ENCODE measurements around the gene PIGR.

PIGR gene

GRCh38 chr1:206909883-206910318 lies 36.4 kb downstream of the PIGR start:
- Histone ChIP-seq H3K18ac (ENCODE audit: low read length) (no peak overlapping the region), H3K27me3 (ENCODE audit: insufficient read depth, low read length, poor library complexity) (peaks cover 5% of the 10 kb centered on the region), H3K4ac (ENCODE audit: low read depth, low read length) (no peak overlapping the region), H2BK15ac (replicated peaks; ENCODE audit: low read depth) (no peak overlapping the region), H3K4me2 (ENCODE audit: low read length) (peak overlapping the region; percentile 72), H3K4me3 (ENCODE audit: low read length) (peak overlapping the region; percentile 25), H3K79me1 (ENCODE audit: low read length) (no peaks in the 10 kb centered on the region), H3K4me1 (ENCODE audit: control insufficient read depth, low read depth, low read length) (peaks cover 3% of the 10 kb centered on the region), H3K36me3 (ENCODE audit: control insufficient read depth, insufficient read depth, low read length) (no peaks in the 10 kb centered on the region), H2AK5ac (ENCODE audit: low read length) (no peak overlapping the region), H3K23ac (ENCODE audit: low read length) (no peak overlapping the region), H3K56ac (ENCODE audit: low read length) (peak overlapping the region; percentile 63), H3K27ac (ENCODE audit: low read depth, low read length) (no peak overlapping the region), H2BK5ac (ENCODE audit: low read length) (no peak overlapping the region), H3K9ac (ENCODE audit: low read length) (peak overlapping the region; percentile 52), H3K79me2 (ENCODE audit: control insufficient read depth, insufficient read depth, low read length) (no peaks in the 10 kb centered on the region), H4K8ac (ENCODE audit: low read depth, low read length) (no peak overlapping the region), H4K5ac (ENCODE audit: low read length) (no peak overlapping the region), H2BK120ac (ENCODE audit: low read depth, low read length) (no peak overlapping the region)
- DNase-seq, result peak; percentile 34
- no CpG with 5 or more reads among the region's 14 CpGs for WGBS (ENCODE audit: extremely low coverage, insufficient coverage, low lambda C conversion rate)

GRCh38 chr1:206909161-206909882 lies 36.9 kb downstream of the PIGR start:
- Histone ChIP-seq H3K56ac (ENCODE audit: low read length) (peak overlapping the region; percentile 64), H3K4me1 (ENCODE audit: control insufficient read depth, low read depth, low read length) (peaks cover 3% of the 10 kb centered on the region), H3K23ac (ENCODE audit: low read length) (peak overlapping the region; percentile 80), H3K79me1 (ENCODE audit: low read length) (no peaks in the 10 kb centered on the region), H3K4ac (ENCODE audit: low read depth, low read length) (no peak overlapping the region), H2AK5ac (ENCODE audit: low read length) (no peak overlapping the region), H2BK120ac (ENCODE audit: low read depth, low read length) (no peak overlapping the region), H4K8ac (ENCODE audit: low read depth, low read length) (no peak overlapping the region), H3K4me3 (ENCODE audit: low read length) (peak overlapping the region; percentile 25), H4K5ac (ENCODE audit: low read length) (no peak overlapping the region), H3K4me2 (ENCODE audit: low read length) (peak overlapping the region; percentile 72), H3K36me3 (ENCODE audit: control insufficient read depth, insufficient read depth, low read length) (no peaks in the 10 kb centered on the region), H3K18ac (ENCODE audit: low read length) (no peak overlapping the region), H2BK15ac (replicated peaks; ENCODE audit: low read depth) (no peak overlapping the region), H3K9ac (ENCODE audit: low read length) (peak overlapping the region; percentile 60), H3K79me2 (ENCODE audit: control insufficient read depth, insufficient read depth, low read length) (no peaks in the 10 kb centered on the region), H3K27me3 (ENCODE audit: insufficient read depth, low read length, poor library complexity) (peaks cover 5% of the 10 kb centered on the region), H3K27ac (ENCODE audit: low read depth, low read length) (no peak overlapping the region), H2BK5ac (ENCODE audit: low read length) (no peak overlapping the region)
- peak; percentile 59 for DNase-seq
- WGBS (ENCODE audit: extremely low coverage, insufficient coverage, low lambda C conversion rate), result no CpG with 5 or more reads among the region's 69 CpGs

- H3K4ac ChIP-seq (ENCODE audit: low read depth, low read length), result no peak overlapping the region
- H3K23ac ChIP-seq (ENCODE audit: low read length), result no peak overlapping the region
- no peaks in the 10 kb centered on the region for H3K36me3 ChIP-seq (ENCODE audit: control insufficient read depth, insufficient read depth, low read length)
- H3K18ac ChIP-seq (ENCODE audit: low read length), result no peak overlapping the region
- no peak overlapping the region for H2BK120ac ChIP-seq (ENCODE audit: low read depth, low read length)
- H2BK15ac ChIP-seq (replicated peaks; ENCODE audit: low read depth), result no peak overlapping the region
- no peak overlapping the region for H3K4me2 ChIP-seq (ENCODE audit: low read length)
- H2BK5ac ChIP-seq (ENCODE audit: low read length), result no peak overlapping the region
- no peak overlapping the region for H3K56ac ChIP-seq (ENCODE audit: low read length)
- no CpG with 5 or more reads among the region's 10 CpGs for WGBS (ENCODE audit: extremely low coverage, insufficient coverage, low lambda C conversion rate)
- no peak overlapping the region for H2AK5ac ChIP-seq (ENCODE audit: low read length)
- H3K27ac ChIP-seq (ENCODE audit: low read depth, low read length), result no peak overlapping the region
- no peak overlapping the region for H3K4me3 ChIP-seq (ENCODE audit: low read length)
- no peak overlapping the region for H3K9ac ChIP-seq (ENCODE audit: low read length)
- H4K8ac ChIP-seq (ENCODE audit: low read depth, low read length), result no peak overlapping the region
- peaks cover 5% of the 10 kb centered on the region for H3K27me3 ChIP-seq (ENCODE audit: insufficient read depth, low read length, poor library complexity)
- DNase-seq, result no peak
- no peak overlapping the region for H4K5ac ChIP-seq (ENCODE audit: low read length)
- H3K4me1 ChIP-seq (ENCODE audit: control insufficient read depth, low read depth, low read length), result peaks cover 3% of the 10 kb centered on the region
- H3K79me1 ChIP-seq (ENCODE audit: low read length), result no peaks in the 10 kb centered on the region
- no peaks in the 10 kb centered on the region for H3K79me2 ChIP-seq (ENCODE audit: control insufficient read depth, insufficient read depth, low read length)
Observed at GRCh38 chr1:206908038-206908437, 38.2 kb downstream of the PIGR start.

- Histone ChIP-seq H3K18ac (ENCODE audit: low read length) (no peak overlapping the region), H3K4me3 (ENCODE audit: low read length) (no peak overlapping the region), H3K79me2 (ENCODE audit: control insufficient read depth, insufficient read depth, low read length) (no peaks in the 10 kb centered on the region), H4K8ac (ENCODE audit: low read depth, low read length) (no peak overlapping the region), H3K36me3 (ENCODE audit: control insufficient read depth, insufficient read depth, low read length) (no peaks in the 10 kb centered on the region), H2BK5ac (ENCODE audit: low read length) (no peak overlapping the region), H2AK5ac (ENCODE audit: low read length) (no peak overlapping the region), H4K5ac (ENCODE audit: low read length) (no peak overlapping the region), H2BK120ac (ENCODE audit: low read depth, low read length) (no peak overlapping the region), H3K4ac (ENCODE audit: low read depth, low read length) (no peak overlapping the region), H3K9ac (ENCODE audit: low read length) (no peak overlapping the region), H2BK15ac (replicated peaks; ENCODE audit: low read depth) (no peak overlapping the region), H3K23ac (ENCODE audit: low read length) (no peak overlapping the region), H3K27me3 (ENCODE audit: insufficient read depth, low read length, poor library complexity) (peaks cover 5% of the 10 kb centered on the region), H3K79me1 (ENCODE audit: low read length) (no peaks in the 10 kb centered on the region), H3K56ac (ENCODE audit: low read length) (peak overlapping the region; percentile 44), H3K4me1 (ENCODE audit: control insufficient read depth, low read depth, low read length) (peaks cover 3% of the 10 kb centered on the region), H3K27ac (ENCODE audit: low read depth, low read length) (no peak overlapping the region), H3K4me2 (ENCODE audit: low read length) (no peak overlapping the region)
- no CpG with 5 or more reads among the region's 23 CpGs for WGBS (ENCODE audit: extremely low coverage, insufficient coverage, low lambda C conversion rate)
- DNase-seq, result peak; percentile 67
Observed at GRCh38 chr1:206907304-206907991, 38.8 kb downstream of the PIGR start.

- Histone ChIP-seq H3K36me3 (ENCODE audit: control insufficient read depth, insufficient read depth, low read length) (no peaks in the 10 kb centered on the region), H2BK5ac (ENCODE audit: low read length) (no peak overlapping the region), H4K8ac (ENCODE audit: low read depth, low read length) (no peak overlapping the region), H3K4me3 (ENCODE audit: low read length) (no peak overlapping the region), H3K23ac (ENCODE audit: low read length) (no peak overlapping the region), H3K4ac (ENCODE audit: low read depth, low read length) (no peak overlapping the region), H3K27ac (ENCODE audit: low read depth, low read length) (no peak overlapping the region), H3K4me2 (ENCODE audit: low read length) (no peak overlapping the region), H2BK15ac (replicated peaks; ENCODE audit: low read depth) (no peak overlapping the region), H3K18ac (ENCODE audit: low read length) (no peak overlapping the region), H3K9ac (ENCODE audit: low read length) (no peak overlapping the region), H3K56ac (ENCODE audit: low read length) (no peak overlapping the region), H2BK120ac (ENCODE audit: low read depth, low read length) (no peak overlapping the region), H2AK5ac (ENCODE audit: low read length) (no peak overlapping the region), H3K4me1 (ENCODE audit: control insufficient read depth, low read depth, low read length) (peaks cover 3% of the 10 kb centered on the region), H3K27me3 (ENCODE audit: insufficient read depth, low read length, poor library complexity) (peaks cover 5% of the 10 kb centered on the region), H3K79me1 (ENCODE audit: low read length) (no peaks in the 10 kb centered on the region), H4K5ac (ENCODE audit: low read length) (no peak overlapping the region), H3K79me2 (ENCODE audit: control insufficient read depth, insufficient read depth, low read length) (no peaks in the 10 kb centered on the region)
- no CpG with 5 or more reads among the region's 4 CpGs for WGBS (ENCODE audit: extremely low coverage, insufficient coverage, low lambda C conversion rate)
- DNase-seq, result peak; percentile 90
Observed at GRCh38 chr1:206905295-206906164, 40.7 kb downstream of the PIGR start.
